ENCODE data around the gene PLP1. TPM values are rescaled to one million over a fixed set of nuclear protein-coding genes. Genes with fewer than 3 reads are reported as not detected.

PLP1 gene
- total and polyA plus RNA-seq, 4 experiments from 2014 or later = not detected

DNA sequence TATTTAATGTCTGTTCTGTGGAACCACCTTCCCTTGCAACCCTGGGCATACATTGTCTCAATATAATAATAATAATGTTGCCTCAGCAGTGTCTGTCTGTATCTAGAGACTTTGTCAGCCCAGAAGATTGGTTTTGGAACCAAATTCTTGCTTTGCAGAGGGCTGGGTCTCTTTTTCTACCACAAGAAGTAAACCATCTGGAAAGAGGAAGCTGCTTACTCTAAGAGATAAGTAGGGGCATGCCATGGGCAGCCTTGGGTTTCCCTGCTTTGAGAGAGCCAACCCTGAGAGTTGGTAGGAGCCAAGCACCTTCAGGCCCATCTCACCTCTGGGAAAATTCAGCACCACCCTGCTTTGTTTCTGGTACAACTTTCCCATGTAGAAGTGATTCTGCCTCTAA lies 38.9 kb upstream of the PLP1 start:
- peaks cover 2 to 4% of the 10 kb centered on the region in 2 donors for H3K27me3 Mint-ChIP-seq
- no peaks in the 10 kb centered on the region for H3K4me1 Mint-ChIP-seq
- no peaks in the 10 kb centered on the region for H3K9me3 Mint-ChIP-seq
- Histone ChIP-seq H3K9me3 (ENCODE audit: control insufficient read depth in 1 of 2, low read length in 2 of 2) (no peaks in the 10 kb centered on the region), H3K4me1 (ENCODE audit: insufficient read depth, low read length) (no peaks in the 10 kb centered on the region), H3K27ac (ENCODE audit: low read depth, low read length) (no peak overlapping the region), H3K36me3 (ENCODE audit: insufficient read depth, low read length) (no peaks in the 10 kb centered on the region), H3K27me3 (ENCODE audit: insufficient read depth, low read length) (no peaks in the 10 kb centered on the region), H3K4me3 (ENCODE audit: low read length in 2 of 2) (no peak overlapping the region)
- DNase-seq = no peak
- no peaks in the 10 kb centered on the region for H3K36me3 Mint-ChIP-seq
- no peak overlapping the region for H3K27ac Mint-ChIP-seq
- CTCF ChIA-PET (ENCODE audit: partially characterized antibody) = no interaction called here
- no peak overlapping the region for H3K4me3 Mint-ChIP-seq
- POLR2A ChIA-PET (ENCODE audit: partially characterized antibody) = no interaction called here
- intact Hi-C loops (cut with micrococcal nuclease) = no loop called here

DNA sequence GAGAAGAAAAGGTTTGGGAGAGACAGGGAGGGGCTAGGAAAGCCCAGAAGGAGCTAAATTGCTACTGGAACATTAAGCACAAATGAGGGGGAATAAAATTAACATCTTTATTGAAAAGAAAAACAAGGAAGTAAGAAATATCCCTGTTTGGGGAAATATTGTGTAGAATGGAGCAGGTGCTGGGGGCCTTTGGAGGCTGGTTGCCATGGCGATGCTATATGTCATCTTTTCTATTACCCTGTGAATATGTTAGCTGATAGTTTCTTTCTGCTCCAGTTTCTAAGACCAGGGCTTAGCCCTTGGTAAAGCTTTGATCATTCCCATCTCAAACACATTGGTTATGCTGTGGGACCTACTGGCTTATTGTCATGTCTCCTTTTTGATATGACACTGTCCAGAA lies 37.2 kb upstream of the PLP1 start:
- intact Hi-C loops (cut with micrococcal nuclease) = no loop called here
- Mint-ChIP-seq H3K27ac (no peak overlapping the region), H3K4me1 (no peaks in the 10 kb centered on the region), H3K4me3 (no peak overlapping the region), H3K36me3 (no peaks in the 10 kb centered on the region), H3K27me3 (no peaks in the 10 kb centered on the region), H3K9me3 (no peaks in the 10 kb centered on the region)
- DNase-seq = no peak
- ChIA-PET POLR2A (ENCODE audit: partially characterized antibody) (no interaction called here), CTCF (ENCODE audit: partially characterized antibody) (no interaction called here)
- no peak overlapping the region for H3K4me3 ChIP-seq (ENCODE audit: low read length in 2 of 2)
- H3K36me3 ChIP-seq (ENCODE audit: insufficient read depth, low read length) = no peaks in the 10 kb centered on the region
- no peak overlapping the region for H3K27ac ChIP-seq (ENCODE audit: low read depth, low read length)
- no peaks in the 10 kb centered on the region for H3K4me1 ChIP-seq (ENCODE audit: insufficient read depth, low read length)
- H3K9me3 ChIP-seq (ENCODE audit: control insufficient read depth in 1 of 2, low read length in 2 of 2) = no peaks in the 10 kb centered on the region
- H3K27me3 ChIP-seq (ENCODE audit: insufficient read depth, low read length) = no peaks in the 10 kb centered on the region

DNA sequence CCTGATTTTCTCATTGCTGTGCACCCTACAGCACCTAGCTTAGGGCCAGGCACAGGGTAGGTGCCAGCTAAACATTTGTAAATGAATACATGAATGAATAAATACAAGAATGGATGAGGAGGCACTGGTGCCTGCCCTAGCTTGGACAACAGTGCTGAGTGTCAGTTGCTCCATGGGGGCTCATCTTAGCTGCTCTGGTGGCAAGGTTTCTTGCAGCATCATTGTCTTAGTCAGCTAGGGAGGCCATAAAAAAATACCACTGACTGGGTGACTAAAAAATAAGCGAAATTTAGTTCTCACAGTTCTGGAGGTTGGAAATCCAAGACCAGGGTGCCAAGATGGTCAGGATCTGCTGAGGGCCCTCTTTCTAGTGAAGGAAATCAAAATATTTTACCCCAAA lies 34.8 kb upstream of the PLP1 start:
- intact Hi-C loops (cut with micrococcal nuclease) = no loop called here
- H3K27me3 ChIP-seq (ENCODE audit: insufficient read depth, low read length) = no peaks in the 10 kb centered on the region
- H3K27ac ChIP-seq (ENCODE audit: low read depth, low read length) = no peak overlapping the region
- H3K4me1 ChIP-seq (ENCODE audit: insufficient read depth, low read length) = no peaks in the 10 kb centered on the region
- ChIA-PET POLR2A (ENCODE audit: partially characterized antibody) (no interaction called here), CTCF (ENCODE audit: partially characterized antibody) (no interaction called here)
- H3K4me3 ChIP-seq (ENCODE audit: low read length in 2 of 2) = no peak overlapping the region
- no peaks in the 10 kb centered on the region for H3K36me3 ChIP-seq (ENCODE audit: insufficient read depth, low read length)
- H3K4me1 Mint-ChIP-seq = no peaks in the 10 kb centered on the region
- no peak overlapping the region for H3K4me3 Mint-ChIP-seq
- no peaks in the 10 kb centered on the region for H3K9me3 Mint-ChIP-seq
- no peaks in the 10 kb centered on the region for H3K9me3 ChIP-seq (ENCODE audit: control insufficient read depth in 1 of 2, low read length in 2 of 2)
- peaks cover 0 to 2% of the 10 kb centered on the region in 2 donors for H3K27me3 Mint-ChIP-seq
- no peak overlapping the region for H3K27ac Mint-ChIP-seq
- DNase-seq = no peak
- H3K36me3 Mint-ChIP-seq = no peaks in the 10 kb centered on the region

DNA sequence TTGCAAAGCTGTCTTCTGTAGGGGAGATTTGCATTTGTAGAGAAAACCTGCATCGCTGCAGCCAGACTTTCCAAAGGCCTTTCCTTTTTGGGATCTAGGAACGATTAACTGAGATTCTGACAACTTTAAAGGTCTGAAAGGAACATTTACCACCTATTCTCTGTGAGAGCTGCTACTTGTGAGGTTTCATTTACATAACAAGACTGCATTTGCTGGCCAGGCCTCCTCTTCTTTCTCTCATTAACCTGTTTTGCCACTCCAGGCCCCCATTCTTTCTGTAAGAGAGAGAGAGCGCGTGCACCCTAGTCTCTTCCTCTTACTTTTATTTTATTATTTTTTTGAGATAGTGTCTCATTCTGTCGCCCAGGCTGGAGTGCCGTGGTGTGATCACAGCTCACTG lies 34.3 kb upstream of the PLP1 start:
- Histone ChIP-seq H3K27me3 (ENCODE audit: insufficient read depth, low read length) (no peaks in the 10 kb centered on the region), H3K4me1 (ENCODE audit: insufficient read depth, low read length) (no peaks in the 10 kb centered on the region), H3K36me3 (ENCODE audit: insufficient read depth, low read length) (no peaks in the 10 kb centered on the region), H3K4me3 (ENCODE audit: low read length in 2 of 2) (no peak overlapping the region), H3K9me3 (ENCODE audit: control insufficient read depth in 1 of 2, low read length in 2 of 2) (no peaks in the 10 kb centered on the region), H3K27ac (ENCODE audit: low read depth, low read length) (no peak overlapping the region)
- DNase-seq = no peak
- intact Hi-C loops (cut with micrococcal nuclease) = no loop called here
- Mint-ChIP-seq H3K27me3 (peaks cover 0 to 2% of the 10 kb centered on the region in 2 donors), H3K27ac (no peak overlapping the region), H3K36me3 (no peaks in the 10 kb centered on the region), H3K9me3 (no peaks in the 10 kb centered on the region), H3K4me1 (no peaks in the 10 kb centered on the region), H3K4me3 (no peak overlapping the region)
- ChIA-PET CTCF (ENCODE audit: partially characterized antibody) (no interaction called here), POLR2A (ENCODE audit: partially characterized antibody) (no interaction called here)

DNA sequence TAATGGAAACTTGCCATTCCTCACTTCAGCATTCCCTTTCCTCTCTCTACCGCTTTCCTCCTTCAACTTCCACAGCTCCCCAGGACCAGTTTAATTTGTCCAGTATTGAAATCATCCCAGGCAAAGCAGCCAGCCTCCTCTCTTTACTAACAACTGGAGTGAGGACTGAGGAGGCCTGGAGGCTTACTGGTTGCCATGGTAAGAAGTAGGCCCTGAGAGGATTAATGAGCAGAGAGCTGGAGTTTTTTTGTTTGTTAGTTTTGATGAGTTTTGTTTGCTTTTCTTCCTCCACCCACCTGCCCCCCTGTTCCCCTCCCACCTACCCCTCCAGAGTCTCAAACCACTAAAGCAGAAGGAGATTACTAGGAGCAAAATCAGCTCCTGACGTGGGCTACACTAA lies 29.5 kb upstream of the PLP1 start:
- no peaks in the 10 kb centered on the region for H3K4me1 ChIP-seq (ENCODE audit: insufficient read depth, low read length)
- no peak for DNase-seq
- no peaks in the 10 kb centered on the region for H3K9me3 Mint-ChIP-seq
- no peak overlapping the region for H3K27ac ChIP-seq (ENCODE audit: low read depth, low read length)
- H3K9me3 ChIP-seq (ENCODE audit: control insufficient read depth in 1 of 2, low read length in 2 of 2) = no peaks in the 10 kb centered on the region
- ChIA-PET CTCF (ENCODE audit: partially characterized antibody) (interaction anchor here (0.7 kb wide), 1 partner anchor 8 kb away, joined by 3 read pairs; no protein-coding TSS in a partner anchor), POLR2A (ENCODE audit: partially characterized antibody) (no interaction called here)
- no peak overlapping the region for H3K27ac Mint-ChIP-seq
- H3K36me3 Mint-ChIP-seq = no peaks in the 10 kb centered on the region
- no peaks in the 10 kb centered on the region for H3K4me1 Mint-ChIP-seq
- no peaks in the 10 kb centered on the region for H3K36me3 ChIP-seq (ENCODE audit: insufficient read depth, low read length)
- intact Hi-C loops (cut with micrococcal nuclease) = no loop called here
- no peak overlapping the region for H3K4me3 Mint-ChIP-seq
- peaks cover 0 to 2% of the 10 kb centered on the region in 2 donors for H3K27me3 Mint-ChIP-seq
- H3K4me3 ChIP-seq (ENCODE audit: low read length in 2 of 2) = no peak overlapping the region
- no peaks in the 10 kb centered on the region for H3K27me3 ChIP-seq (ENCODE audit: insufficient read depth, low read length)

DNA sequence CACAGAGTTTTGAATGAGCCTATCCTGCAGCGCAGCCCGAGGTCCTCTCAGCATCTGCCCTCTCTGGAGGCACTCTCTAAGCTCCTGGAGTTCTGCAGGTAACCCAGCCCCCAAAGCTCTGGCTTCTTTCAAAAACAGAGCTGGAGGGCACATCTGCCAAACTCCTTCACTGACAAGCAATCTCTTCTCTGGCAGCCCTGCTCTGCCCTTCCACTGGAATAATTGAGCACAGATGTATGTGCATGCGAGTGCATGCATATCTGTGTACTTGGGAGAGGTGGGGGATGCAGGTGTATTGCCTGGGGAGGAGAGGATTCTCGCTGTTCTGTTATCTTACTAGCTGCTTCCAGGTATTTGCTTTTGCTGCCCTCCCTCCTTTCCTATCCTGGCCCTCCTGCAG lies 22.2 kb upstream of the PLP1 start:
- CTCF ChIA-PET (ENCODE audit: partially characterized antibody) = no interaction called here
- H3K36me3 ChIP-seq (ENCODE audit: insufficient read depth, low read length) = no peaks in the 10 kb centered on the region
- no peak overlapping the region for H3K4me3 ChIP-seq (ENCODE audit: low read length in 2 of 2)
- H3K9me3 ChIP-seq (ENCODE audit: control insufficient read depth in 1 of 2, low read length in 2 of 2) = no peaks in the 10 kb centered on the region
- no peak overlapping the region for H3K27ac ChIP-seq (ENCODE audit: low read depth, low read length)
- no peaks in the 10 kb centered on the region for H3K4me1 Mint-ChIP-seq
- POLR2A ChIA-PET (ENCODE audit: partially characterized antibody) = no interaction called here
- H3K27me3 Mint-ChIP-seq = no peaks in the 10 kb centered on the region
- H3K27ac Mint-ChIP-seq = no peak overlapping the region
- H3K36me3 Mint-ChIP-seq = peaks cover 0 to 4% of the 10 kb centered on the region in 2 donors
- peaks cover 0 to 6% (median 0%) of the 10 kb centered on the region in 8 donors for H3K9me3 Mint-ChIP-seq
- H3K27me3 ChIP-seq (ENCODE audit: insufficient read depth, low read length) = no peaks in the 10 kb centered on the region
- H3K4me3 Mint-ChIP-seq = no peak overlapping the region
- intact Hi-C loops (cut with micrococcal nuclease) = no loop called here
- no peak for DNase-seq
- no peaks in the 10 kb centered on the region for H3K4me1 ChIP-seq (ENCODE audit: insufficient read depth, low read length)

DNA sequence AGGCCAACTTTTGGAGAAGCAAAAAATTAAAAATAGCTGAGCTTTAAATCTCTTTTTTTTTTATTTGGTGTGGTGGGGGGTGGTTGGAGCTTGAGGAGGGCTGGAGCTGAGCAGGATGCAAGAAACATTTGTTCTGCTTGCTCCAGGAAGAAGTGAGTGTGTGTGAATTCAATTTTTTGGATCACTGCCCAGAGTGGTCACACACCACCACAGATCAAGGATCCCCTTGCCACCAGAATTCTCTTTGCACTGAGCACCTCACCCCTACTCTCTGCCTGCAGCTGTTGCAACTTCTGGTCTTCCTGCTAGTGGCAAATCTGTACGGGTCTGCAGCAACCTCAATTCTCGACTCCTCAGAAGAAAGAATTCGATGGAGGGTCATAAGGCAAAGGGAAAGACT lies 19.9 kb upstream of the PLP1 start:
- H3K9me3 Mint-ChIP-seq = peaks cover 0 to 6% (median 0%) of the 10 kb centered on the region in 8 donors
- H3K27ac Mint-ChIP-seq = peak overlapping the region in 1 of 7 donors; percentile 5
- no peak overlapping the region for H3K4me3 Mint-ChIP-seq

DNA sequence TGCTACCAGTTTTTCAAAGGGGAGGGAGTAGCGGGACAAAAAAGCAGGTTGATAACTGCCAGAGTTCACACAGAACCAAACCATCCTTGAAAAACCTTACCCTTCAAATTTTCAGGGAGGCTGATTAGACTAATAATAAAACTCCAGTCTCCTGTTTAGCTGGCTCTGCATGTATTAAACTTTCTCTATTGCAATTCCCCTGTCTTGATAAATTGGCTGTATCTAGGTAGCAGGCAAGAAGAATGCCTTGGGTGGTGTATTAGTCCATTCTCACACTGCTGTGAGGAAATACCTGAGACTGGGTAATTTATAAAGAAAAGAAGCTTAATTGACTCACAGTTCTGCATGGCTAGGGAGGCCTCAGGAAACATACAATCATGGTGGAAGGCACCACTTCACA lies 18.1 kb upstream of the PLP1 start:
- CTCF ChIA-PET (ENCODE audit: partially characterized antibody) = no interaction called here
- Histone ChIP-seq H3K36me3 (ENCODE audit: insufficient read depth, low read length) (no peaks in the 10 kb centered on the region), H3K9me3 (ENCODE audit: control insufficient read depth in 1 of 2, low read length in 2 of 2) (no peaks in the 10 kb centered on the region), H3K4me1 (ENCODE audit: insufficient read depth, low read length) (no peaks in the 10 kb centered on the region), H3K4me3 (ENCODE audit: low read length in 2 of 2) (no peak overlapping the region), H3K27me3 (ENCODE audit: insufficient read depth, low read length) (no peaks in the 10 kb centered on the region), H3K27ac (ENCODE audit: low read depth, low read length) (no peak overlapping the region)
- H3K9me3 Mint-ChIP-seq = peaks cover 0 to 6% (median 0%) of the 10 kb centered on the region in 8 donors
- H3K27me3 Mint-ChIP-seq = peaks cover 0 to 3% of the 10 kb centered on the region in 2 donors
- H3K4me3 Mint-ChIP-seq = no peak overlapping the region
- intact Hi-C loops (cut with micrococcal nuclease) = no loop called here
- H3K4me1 Mint-ChIP-seq = no peaks in the 10 kb centered on the region
- H3K36me3 Mint-ChIP-seq = peaks cover 0 to 4% of the 10 kb centered on the region in 2 donors
- POLR2A ChIA-PET (ENCODE audit: partially characterized antibody) = no interaction called here
- no peak for DNase-seq
- H3K27ac Mint-ChIP-seq = no peak overlapping the region

More for the DNA sequence above, 19.9 kb upstream of the PLP1 start:
- intact Hi-C loops (cut with micrococcal nuclease) = no loop called here
- Histone ChIP-seq H3K4me3 (ENCODE audit: low read length in 2 of 2) (no peak overlapping the region), H3K4me1 (ENCODE audit: insufficient read depth, low read length) (no peaks in the 10 kb centered on the region), H3K27ac (ENCODE audit: low read depth, low read length) (no peak overlapping the region), H3K27me3 (ENCODE audit: insufficient read depth, low read length) (no peaks in the 10 kb centered on the region), H3K36me3 (ENCODE audit: insufficient read depth, low read length) (no peaks in the 10 kb centered on the region), H3K9me3 (ENCODE audit: control insufficient read depth in 1 of 2, low read length in 2 of 2) (no peaks in the 10 kb centered on the region)
- peaks cover 0 to 4% of the 10 kb centered on the region in 2 donors for H3K36me3 Mint-ChIP-seq
- ChIA-PET CTCF (ENCODE audit: partially characterized antibody) (no interaction called here), POLR2A (ENCODE audit: partially characterized antibody) (no interaction called here)
- no peak for DNase-seq
- no peaks in the 10 kb centered on the region for H3K27me3 Mint-ChIP-seq
- no peaks in the 10 kb centered on the region for H3K4me1 Mint-ChIP-seq

Measured in CD4-positive, alpha-beta memory T cell (primary cell).